Measurements from ENCODE around the gene ANKRD13B.

Gene ANKRD13B

GRCh38 chr17:29613352-29613837 lies 20.5 kb downstream of the ANKRD13B start:
- in situ Hi-C loops (cut with HindIII; ENCODE audit: low pct_ligation_motif_present, low sequenced_read_pairs): no loop called here
- DNase-seq: peak; percentile 91
- no peaks in the 10 kb centered on the region for H3K36me3 ChIP-seq (replicated peaks)
- peak; percentile 67 for TF ChIP-seq CTCF (IDR thresholded peaks at IDR 0.05; ENCODE audit: low read depth, low read length, missing control alignments)
- peak overlapping the region; percentile 39 for H3K4me3 ChIP-seq (ENCODE audit: low read depth, low read length)
- H3K27ac ChIP-seq: no peak overlapping the region
- no peaks in the 10 kb centered on the region for H3K27me3 ChIP-seq (replicated peaks)

- Histone ChIP-seq H3K36me3 (replicated peaks) (no peaks in the 10 kb centered on the region), H3K27ac (no peak overlapping the region), H3K4me3 (ENCODE audit: low read depth, low read length) (peak overlapping the region; percentile 39), H3K27me3 (replicated peaks) (no peaks in the 10 kb centered on the region)
- no peak for TF ChIP-seq CTCF (IDR thresholded peaks at IDR 0.05; ENCODE audit: low read depth, low read length, missing control alignments)
- no peak for DNase-seq
- in situ Hi-C loops (cut with HindIII; ENCODE audit: low pct_ligation_motif_present, low sequenced_read_pairs): no loop called here
Observed at GRCh38 chr17:29613856-29614255, 20.9 kb downstream of the ANKRD13B start.

- no peak for DNase-seq
- Histone ChIP-seq H3K4me3 (ENCODE audit: low read depth, low read length) (no peak overlapping the region), H3K27ac (no peak overlapping the region), H3K36me3 (replicated peaks) (no peaks in the 10 kb centered on the region), H3K27me3 (replicated peaks) (no peaks in the 10 kb centered on the region)
- in situ Hi-C loops (cut with HindIII; ENCODE audit: low pct_ligation_motif_present, low sequenced_read_pairs): no loop called here
- TF ChIP-seq CTCF (IDR thresholded peaks at IDR 0.05; ENCODE audit: low read depth, low read length, missing control alignments): no peak
Observed at GRCh38 chr17:29614349-29615047, 21.6 kb downstream of the ANKRD13B start.

- TF ChIP-seq CTCF (IDR thresholded peaks at IDR 0.05; ENCODE audit: low read depth, low read length, missing control alignments): peak; percentile 22
- Histone ChIP-seq H3K27me3 (replicated peaks) (no peaks in the 10 kb centered on the region), H3K36me3 (replicated peaks) (no peaks in the 10 kb centered on the region), H3K4me3 (ENCODE audit: low read depth, low read length) (peak overlapping the region; percentile 46), H3K27ac (no peak overlapping the region)
- in situ Hi-C loops (cut with HindIII; ENCODE audit: low pct_ligation_motif_present, low sequenced_read_pairs): no loop called here
- no peak for DNase-seq
Observed at GRCh38 chr17:29615048-29615385, 22.1 kb downstream of the ANKRD13B start.

GRCh38 chr17:29615492-29616299 lies 22.8 kb downstream of the ANKRD13B start:
- H3K27me3 ChIP-seq (replicated peaks): no peaks in the 10 kb centered on the region
- in situ Hi-C loops (cut with HindIII; ENCODE audit: low pct_ligation_motif_present, low sequenced_read_pairs): no loop called here
- peak; percentile 68 for DNase-seq
- no peak overlapping the region for H3K27ac ChIP-seq
- TF ChIP-seq CTCF (IDR thresholded peaks at IDR 0.05; ENCODE audit: low read depth, low read length, missing control alignments): no peak
- H3K36me3 ChIP-seq (replicated peaks): no peaks in the 10 kb centered on the region
- H3K4me3 ChIP-seq (ENCODE audit: low read depth, low read length): peak overlapping the region; percentile 46
